Stimulated activated CD4-positive, alpha-beta T cell treated with anti-CD3 and anti-CD28 coated beads, TNF-alpha, amount 100 ng/mL, for 24 hours (primary cell): ENCODE results near the gene RHOJ.

Experiments used
- DNase-seq, 3 experiments: peaks; one replicate each; pipeline ENCODE4 v3.0.0-alpha.2; 2020; ENCODE audit warnings: low read depth in 3 of 3

RHOJ gene

GRCh38 chr14:63205866-63206265, 1.6 kb downstream of the RHOJ start:
- DNase-seq = no peak

GRCh38 chr14:63209160-63209559, 4.9 kb downstream of the RHOJ start:
- no peak for DNase-seq

GRCh38 chr14:63210812-63211211, 6.6 kb downstream of the RHOJ start:
- no peak for DNase-seq

- DNase-seq = no peak
These were observed 8.0 kb downstream of the RHOJ start for GRCh38 chr14:63212209-63212608.

- no peak for DNase-seq
These were observed 8.7 kb downstream of the RHOJ start for GRCh38 chr14:63212776-63213500.

- no peak for DNase-seq
These were observed 10.4 kb downstream of the RHOJ start for GRCh38 chr14:63214417-63215196.

- no peak for DNase-seq
These were observed 16.3 kb downstream of the RHOJ start for GRCh38 chr14:63220526-63220925.

- DNase-seq = no peak
These were observed 19.4 kb downstream of the RHOJ start for GRCh38 chr14:63223596-63223995.

GRCh38 chr14:63224196-63224595, 20.0 kb downstream of the RHOJ start:
- no peak for DNase-seq

GRCh38 chr14:63228217-63228616, 24.0 kb downstream of the RHOJ start:
- DNase-seq = no peak

- no peak for DNase-seq
These were observed 25.3 kb downstream of the RHOJ start for GRCh38 chr14:63229330-63230059.

GRCh38 chr14:63231766-63232165, 27.5 kb downstream of the RHOJ start:
- no peak for DNase-seq

- DNase-seq = no peak
These were observed 33.5 kb downstream of the RHOJ start for GRCh38 chr14:63237791-63238190.

GRCh38 chr14:63240221-63240620, 36.0 kb downstream of the RHOJ start:
- DNase-seq = no peak

- DNase-seq = no peak
These were observed 36.9 kb downstream of the RHOJ start for GRCh38 chr14:63241096-63241495.

- no peak for DNase-seq
These were observed 39.4 kb downstream of the RHOJ start for GRCh38 chr14:63243646-63244045.

GRCh38 chr14:63245893-63246292, 41.6 kb downstream of the RHOJ start:
- DNase-seq = no peak

- DNase-seq = no peak
These were observed 44.0 kb downstream of the RHOJ start for GRCh38 chr14:63248211-63248610.

- DNase-seq = no peak
These were observed 44.8 kb downstream of the RHOJ start for GRCh38 chr14:63249092-63249491.

- no peak for DNase-seq
These were observed 53.1 kb downstream of the RHOJ start for GRCh38 chr14:63257299-63257698.

GRCh38 chr14:63262446-63262845, 58.2 kb downstream of the RHOJ start:
- DNase-seq = no peak

- no peak for DNase-seq
These were observed 61.9 kb downstream of the RHOJ start for GRCh38 chr14:63266106-63266505.

- no peak for DNase-seq
These were observed 62.9 kb downstream of the RHOJ start for GRCh38 chr14:63267171-63267570.
